Panc1 (cell line): ENCODE measurements around the gene PAFAH1B1. TPM values are rescaled to one million over a fixed set of nuclear protein-coding genes. Genes with fewer than 3 reads are reported as not detected.

Source experiments
- ATAC-seq: fragments of 200-7000 bp; cut with Tn5 transposase; 2 replicates; pipeline ENCODE4 v1.9.1; 2020; ENCODE audit warnings: mild to moderate bottlenecking, moderate library complexity
- BruUV-seq: library from RNA; stranded (reverse); fragments of 400-500 nt; replicated peaks from 2 replicates; lab custom pipeline; 2021; lab: Mats Ljungman, UMichigan
- CTCF ChIA-PET: fragments of 300-600 bp; sonication (Branson Sonifier 250); formaldehyde crosslinking; loops from one replicate; lab custom pipeline; 2022; ENCODE audit warnings: antibody characterized with exemption; lab: Charles Lee
- POLR2A ChIA-PET: fragments of 300-600 bp; sonication (Branson Sonifier 250); formaldehyde crosslinking; loops from one replicate; lab custom pipeline; 2022; ENCODE audit warnings: antibody characterized with exemption; lab: Charles Lee
- DNase-seq: peaks from one replicate; pipeline ENCODE4 v3.0.0-alpha.2; 2010; ENCODE audit warnings: low read depth, low spot score
- H3K27ac ChIP-seq: 2 replicates; pipeline ENCODE4 v1.5.1; 2011; ENCODE audit warnings: mild to moderate bottlenecking, low read length, inconsistent platforms
- H3K27me3 ChIP-seq: fragments of 200-500 bp; sonication (Bioruptor generic); 2 replicates; pipeline ENCODE4 v1.6.0; 2014; ENCODE audit warnings: low read length, inconsistent platforms; ENCODE audit not compliant: control insufficient read depth, insufficient read depth
- H3K36me3 ChIP-seq: fragments of 200-500 bp; sonication (Bioruptor generic); 2 replicates; pipeline ENCODE4 v1.5.1; 2014; ENCODE audit warnings: inconsistent platforms, mild to moderate bottlenecking, low read length, moderate library complexity; ENCODE audit not compliant: control insufficient read depth, insufficient read depth
- H3K4me1 ChIP-seq: 2 replicates; pipeline ENCODE4 v1.5.1; 2011; ENCODE audit warnings: inconsistent platforms, mild to moderate bottlenecking, low read length, moderate library complexity; ENCODE audit not compliant: control insufficient read depth, insufficient read depth
- H3K4me3 ChIP-seq, 2 experiments: 2 replicates each; pipeline ENCODE4 v1.5.1; 2011 to 2012; ENCODE audit warnings: low read depth in 2 of 2, low read length in 2 of 2, mild to moderate bottlenecking in 2 of 2, inconsistent platforms in 1 of 2, moderate library complexity in 1 of 2
- H3K9me3 ChIP-seq: fragments of 200-500 bp; sonication (Bioruptor generic); 2 replicates; pipeline ENCODE4 v1.5.1; 2014; ENCODE audit warnings: low read depth, mild to moderate bottlenecking, inconsistent platforms, low read length, moderate library complexity; ENCODE audit not compliant: control insufficient read depth, insufficient read depth
- CTCF ChIP-seq: fragments of 450-650 bp; IDR thresholded peaks from 2 replicates; pipeline ENCODE4 v1.5.1; 2017; ENCODE audit warnings: mild to moderate bottlenecking
- POLR2AphosphoS5 ChIP-seq: IDR thresholded peaks from 2 replicates; pipeline ENCODE4 v1.6.1; 2012; ENCODE audit warnings: mild to moderate bottlenecking, low read depth, low read length, moderate library complexity
- REST ChIP-seq, 2 experiments: IDR thresholded peaks; 2 replicates each; pipeline ENCODE4 v1.6.1; 2011 to 2012; ENCODE audit warnings: low read depth in 2 of 2, control low read depth in 1 of 2, low read length in 1 of 2, mild to moderate bottlenecking in 1 of 2, moderate library complexity in 1 of 2; ENCODE audit not compliant: insufficient read depth in 1 of 2
- SIN3A ChIP-seq: IDR thresholded peaks from 2 replicates; pipeline ENCODE4 v1.6.1; 2012; ENCODE audit warnings: low read depth, mild to moderate bottlenecking, low read length, moderate library complexity, borderline replicate concordance; ENCODE audit not compliant: insufficient read depth
- TCF7L2 ChIP-seq: IDR thresholded peaks from 2 replicates; pipeline ENCODE4 v1.6.1; 2011; ENCODE audit warnings: mild to moderate bottlenecking, low read depth, low read length, inconsistent platforms
- in situ Hi-C: cut with HindIII; loops from 2 replicates; pipeline ENCODE4 v1.10.0; 2016; ENCODE audit warnings: low sequenced_read_pairs, low pct_unique_long_range_greater_than_20kb
- intact Hi-C: fragments of 100-400 bp; cut with micrococcal nuclease; formaldehyde crosslinking; loops from one replicate; pipeline ENCODE4 v1.10.0; 2022; ENCODE audit not compliant: unreplicated experiment
- total RNA-seq: library from RNA; stranded (reverse); gene quantifications from one replicate; pipeline ENCODE4 v1.2.1, GENCODE V29; 2021; ENCODE audit not compliant: unreplicated experiment

The PAFAH1B1 gene
- total RNA-seq, 1 experiment from 2014 or later = 120 TPM

- POLR2A ChIA-PET = interaction anchor here (0.6 kb wide), 1 partner anchor 88 kb away, joined by 14 read pairs; no protein-coding TSS in a partner anchor
- DNase-seq = no peak
- in situ Hi-C loops = no loop called here
- Histone ChIP-seq H3K36me3 (peaks cover 21% of the 10 kb centered on the region), H3K9me3 (no peaks in the 10 kb centered on the region), H3K27ac (no peak overlapping the region), H3K27me3 (no peaks in the 10 kb centered on the region), H3K4me1 (peaks cover 18% of the 10 kb centered on the region), H3K4me3 (no peak overlapping the region)
- intact Hi-C loops = no loop called here
- no TSS peak for BruUV-seq
- CTCF ChIA-PET = no interaction called here
- no peak for TF ChIP-seq POLR2AphosphoS5
- TF ChIP-seq REST (IDR thresholded peaks at IDR 0.05; ENCODE audit: insufficient read depth in 1 of 2, low read depth in 2 of 2, low read length in 1 of 2) = no peak
- TF ChIP-seq TCF7L2 = no peak
- no peak for TF ChIP-seq CTCF
- no peak for TF ChIP-seq SIN3A
- ATAC-seq = no peak
Observed at GRCh38 chr17:2683912-2684311, 90.5 kb downstream of the PAFAH1B1 start.

- Histone ChIP-seq H3K36me3 (peaks cover 21% of the 10 kb centered on the region), H3K4me1 (peaks cover 18% of the 10 kb centered on the region), H3K9me3 (no peaks in the 10 kb centered on the region), H3K27me3 (no peaks in the 10 kb centered on the region), H3K27ac (no peak overlapping the region), H3K4me3 (no peak overlapping the region)
- intact Hi-C loops (no loop called here), in situ Hi-C loops (no loop called here)
- TF ChIP-seq POLR2AphosphoS5 (no peak), REST (IDR thresholded peaks at IDR 0.05; ENCODE audit: insufficient read depth in 1 of 2, low read depth in 2 of 2, low read length in 1 of 2) (no peak), SIN3A (no peak), CTCF (no peak), TCF7L2 (no peak)
- no peak for DNase-seq
- BruUV-seq = no TSS peak
- no peak for ATAC-seq
- ChIA-PET CTCF (no interaction called here), POLR2A (interaction anchor here (0.6 kb wide), 1 partner anchor 89 kb away, joined by 14 read pairs; no protein-coding TSS in a partner anchor)
Observed at GRCh38 chr17:2684549-2684948, 91.1 kb downstream of the PAFAH1B1 start.
